DMS114 treated with DMSO at 0.1 percent for 48 hours (cell line): ENCODE data around the gene KHDRBS1.
A peak's percentile ranks its signal among the peaks of the same experiment; 100 is the strongest.
"Not testable (repeated sequence)": the region's sequence is repeated elsewhere in the genome, so short reads cannot be mapped to it uniquely, and the experiment has no call there.

Experiments used
- DNase-seq: peaks from one replicate; lab custom pipeline; 2025; ENCODE audit not compliant: unreplicated experiment; lab: John Stamatoyannopoulos, UW

The KHDRBS1 gene

GRCh38 chr1:32062867-32063230 is 49.2 kb downstream of the KHDRBS1 start:
- DNase-seq: no peak

DNA sequence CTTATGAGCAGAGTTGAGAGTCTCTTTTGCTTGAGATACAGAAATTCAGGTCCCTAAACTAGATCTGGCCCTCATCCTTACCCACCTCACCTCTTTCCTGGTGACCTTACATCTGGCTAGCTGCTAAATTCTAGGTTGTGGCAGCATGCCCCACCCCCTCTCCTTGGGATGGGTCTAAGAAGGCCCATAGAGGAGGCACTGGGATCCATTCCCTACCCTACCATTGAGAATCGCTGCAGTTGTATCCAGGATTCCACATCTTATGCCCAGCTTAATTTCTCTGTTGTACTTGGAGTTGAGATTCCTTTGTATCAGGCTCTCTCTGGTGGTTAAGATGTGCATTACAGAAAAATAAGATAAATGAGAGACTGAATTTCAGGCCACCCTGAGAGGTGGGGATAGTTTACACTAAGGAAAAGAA is 49.6 kb downstream of the KHDRBS1 start:
- DNase-seq: peak; percentile 75

- not testable (repeated sequence) for DNase-seq
Measured at GRCh38 chr1:32065613-32066488, 52.2 kb downstream of the KHDRBS1 start.

- DNase-seq: no peak
Measured at GRCh38 chr1:32066489-32066873, 52.8 kb downstream of the KHDRBS1 start.

DNA sequence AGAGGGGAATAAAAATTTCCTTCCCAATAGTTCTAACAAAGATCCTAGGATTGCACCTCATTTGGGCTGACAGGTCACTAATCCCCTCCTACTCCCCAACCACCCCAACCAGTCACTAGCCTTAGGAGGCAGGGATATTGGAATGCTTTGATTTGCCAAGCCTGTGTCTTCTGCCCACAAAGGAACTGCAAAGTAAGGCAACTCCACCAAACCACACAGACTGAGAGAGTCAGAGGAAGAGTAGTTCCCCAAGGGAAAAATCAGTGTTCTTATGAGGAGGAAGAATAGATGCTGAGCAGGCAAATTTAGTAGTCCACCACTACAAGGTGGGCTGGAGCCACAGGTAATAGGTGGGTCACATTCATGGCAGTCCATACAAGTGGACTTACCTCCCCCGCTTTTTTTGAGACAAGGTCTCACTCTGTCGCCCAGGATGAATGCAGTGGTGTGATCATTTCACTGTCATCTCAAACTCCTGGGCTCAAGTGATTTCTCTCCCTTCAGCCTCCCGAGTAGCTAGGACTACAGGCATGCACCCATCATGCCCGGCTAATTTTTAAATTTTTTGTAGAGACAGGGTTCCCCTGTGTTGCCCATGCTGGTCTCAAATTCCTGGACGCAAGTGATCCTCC is 55.4 kb downstream of the KHDRBS1 start:
- DNase-seq: no peak

DNA sequence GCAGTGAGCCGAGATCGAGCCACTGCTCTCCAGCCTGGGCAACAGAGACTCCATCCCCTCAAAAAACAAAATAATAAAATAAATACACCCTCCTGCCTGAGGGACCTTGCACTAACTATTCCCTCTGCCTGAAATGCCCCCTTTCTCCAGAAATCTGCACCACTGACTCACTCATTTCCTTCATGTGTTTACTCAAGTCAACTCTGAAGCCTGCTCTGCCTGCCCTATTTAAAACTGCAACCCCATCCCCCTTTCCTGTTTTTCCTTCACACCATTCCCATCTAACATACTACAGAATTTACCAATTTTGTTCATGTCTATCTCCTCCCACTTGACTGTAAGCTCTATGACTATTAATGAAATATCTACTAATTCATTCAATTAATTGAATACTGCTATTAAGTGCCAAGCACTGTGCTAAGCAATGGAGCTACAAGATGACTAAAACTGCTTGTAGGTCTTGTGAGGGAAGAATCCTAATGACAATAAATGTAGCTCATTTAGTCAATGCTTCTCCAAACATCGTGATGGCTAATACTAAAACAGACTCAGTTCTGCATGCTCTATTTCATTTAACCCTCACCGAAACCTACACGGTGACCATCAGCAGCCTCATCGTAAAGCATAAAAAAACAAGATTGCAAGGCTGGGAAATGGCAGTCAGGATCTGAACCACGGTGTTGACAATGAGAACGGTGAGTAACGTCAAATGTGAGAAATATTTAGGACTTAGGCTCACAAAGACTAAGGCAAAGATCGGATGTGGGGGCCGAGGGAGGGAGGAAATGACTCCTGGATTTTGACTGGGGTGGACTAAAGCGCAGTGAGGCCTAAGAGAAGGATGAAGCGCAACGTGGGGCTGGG is 58.3 kb downstream of the KHDRBS1 start:
- peak; percentile 70 for DNase-seq

GRCh38 chr1:32072622-32073298 is 59.1 kb downstream of the KHDRBS1 start, which contains the start of gene TMEM39B:
Gene TMEM39B, plus strand, starts transcription at chr1:32072939. Its CDS starts 109 bp downstream, at chr1:32073048.
- DNase-seq: peak; percentile 87

DNA sequence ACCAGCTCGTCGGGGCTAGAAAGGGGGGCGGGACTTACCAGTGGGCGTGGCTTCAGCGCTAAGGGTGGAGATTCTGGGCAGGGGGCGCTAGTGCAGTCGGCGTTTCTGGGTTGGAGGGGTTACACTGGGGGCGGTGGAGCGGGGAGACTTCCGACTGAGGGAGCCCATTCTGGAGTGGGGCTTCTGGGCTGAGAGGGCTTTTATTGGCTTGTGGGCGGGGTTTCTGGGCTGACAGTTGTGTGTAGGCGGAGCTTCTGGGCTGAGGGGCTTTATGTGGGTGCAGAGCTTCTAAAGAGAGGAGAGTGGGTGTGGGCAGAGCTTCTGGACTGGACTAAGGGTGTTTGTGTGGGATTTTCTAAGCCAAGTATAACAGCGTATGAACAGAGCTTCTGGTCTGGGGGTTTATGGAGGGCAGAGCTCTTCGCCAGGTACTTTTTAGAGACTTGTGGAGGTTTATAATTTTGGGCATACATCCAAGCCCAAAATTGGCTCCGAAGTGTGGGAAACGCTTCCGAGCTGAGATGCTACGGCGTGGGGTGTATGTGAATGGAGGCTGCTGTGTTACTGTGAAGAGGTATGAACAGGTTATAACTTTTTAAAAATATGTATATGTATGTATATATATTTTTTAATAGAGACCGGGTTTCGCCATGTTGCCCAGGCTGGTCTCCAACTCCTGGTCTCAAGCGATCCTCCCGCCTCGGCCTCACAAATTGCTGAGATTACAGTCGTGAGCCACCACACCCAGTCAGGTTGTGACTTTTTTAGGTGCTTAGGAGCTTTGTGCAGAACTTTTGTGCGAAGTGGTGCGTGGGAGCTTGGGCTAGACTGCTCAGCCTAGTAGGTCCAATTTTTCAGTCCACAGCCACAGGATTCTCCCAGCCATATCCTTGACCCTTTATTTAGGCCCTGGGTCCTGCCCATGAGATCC is 59.9 kb downstream of the KHDRBS1 start:
- DNase-seq: peak; percentile 79

DNA sequence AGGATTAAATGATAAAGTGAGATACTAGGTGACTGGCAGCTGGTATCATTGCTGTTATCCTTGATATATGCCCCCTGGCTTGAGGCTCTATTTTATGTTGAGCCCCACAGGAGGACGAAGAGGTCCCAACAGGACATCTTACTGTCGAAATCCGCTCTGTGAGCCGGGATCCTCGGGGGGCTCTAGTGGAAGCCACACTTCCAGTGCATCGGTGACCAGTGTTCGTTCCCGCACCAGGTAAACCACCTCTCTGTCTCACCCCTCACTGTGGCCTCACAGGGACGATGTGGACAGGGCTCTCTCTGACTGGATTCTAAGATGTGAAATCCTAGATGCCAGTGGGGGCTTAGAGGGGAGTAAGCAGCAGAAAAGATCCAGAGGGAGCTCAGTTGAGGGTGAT is 61.2 kb downstream of the KHDRBS1 start:
- no peak for DNase-seq

GRCh38 chr1:32077451-32077850 is 63.8 kb downstream of the KHDRBS1 start:
- DNase-seq: no peak

GRCh38 chr1:32082022-32082421 is 68.4 kb downstream of the KHDRBS1 start:
- DNase-seq: no peak

GRCh38 chr1:32086381-32086780 is 72.7 kb downstream of the KHDRBS1 start:
- not testable (repeated sequence) for DNase-seq

DNA sequence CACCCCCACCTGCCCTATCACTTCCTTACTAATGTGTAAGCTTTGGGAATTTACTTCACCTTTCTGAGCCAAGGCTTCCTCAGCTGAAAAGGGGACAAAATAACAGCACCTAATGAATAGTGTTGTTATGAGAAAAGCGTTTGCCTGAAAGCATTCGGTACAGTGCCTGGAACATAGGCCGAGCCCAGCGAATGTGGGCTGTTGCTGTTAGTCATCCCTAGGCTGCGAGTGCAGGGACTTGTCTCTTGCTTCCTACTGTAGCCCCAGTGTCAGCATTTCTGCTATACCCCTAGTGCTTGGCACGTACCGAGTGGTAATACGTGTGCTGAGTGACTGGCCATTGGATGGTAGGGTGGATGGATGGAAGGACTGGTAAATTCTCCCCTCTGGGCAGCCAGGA is 77.5 kb downstream of the KHDRBS1 start:
- no peak for DNase-seq

DNA sequence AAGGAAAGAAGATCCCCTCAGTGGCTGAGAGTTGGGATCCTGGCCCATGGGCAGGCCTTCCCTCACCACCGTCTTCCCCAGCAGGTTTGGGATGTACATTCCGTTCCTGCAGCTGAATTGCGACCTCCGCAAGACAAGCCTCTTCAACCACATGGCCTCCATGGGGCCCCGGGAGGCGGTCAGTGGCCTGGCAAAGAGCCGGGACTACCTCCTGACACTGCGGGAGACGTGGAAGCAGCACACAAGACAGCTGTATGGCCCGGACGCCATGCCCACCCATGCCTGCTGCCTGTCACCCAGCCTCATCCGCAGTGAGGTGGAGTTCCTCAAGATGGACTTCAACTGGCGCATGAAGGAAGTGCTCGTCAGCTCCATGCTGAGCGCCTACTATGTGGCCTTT is 77.9 kb downstream of the KHDRBS1 start:
- DNase-seq: no peak
